IPS-NIHi7 (cell line): Measurements from ENCODE around the gene CTNNA2.

Source experiments
- DNase-seq: peaks from one replicate; pipeline ENCODE4 v3.0.0; 2012; ENCODE audit warnings: mixed read lengths; ENCODE audit errors: extremely low spot score

Gene CTNNA2

GRCh38 chr2:80381666-80382065, 868.8 kb downstream of the CTNNA2 start:
- DNase-seq, result no peak

DNA sequence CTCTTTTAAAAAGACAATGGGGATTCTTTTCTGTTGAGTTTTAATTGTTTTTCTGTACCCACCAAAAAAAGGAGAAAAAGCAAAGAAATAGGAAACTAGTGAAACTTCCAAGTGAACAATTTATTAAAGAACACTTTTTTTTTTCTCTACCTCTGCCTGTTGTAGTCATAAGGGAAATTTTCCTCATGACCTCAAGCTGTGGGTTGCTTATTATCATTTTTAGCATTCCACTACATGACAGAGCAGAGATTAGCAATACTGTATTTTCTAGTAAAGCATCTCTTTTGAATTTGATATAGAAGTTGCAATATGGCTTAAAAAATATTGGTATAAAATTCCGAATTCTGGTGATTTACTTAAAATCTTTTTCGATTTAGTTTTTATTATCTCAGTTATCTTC, 879.6 kb downstream of the CTNNA2 start:
- no peak for DNase-seq

GRCh38 chr2:80393991-80394390, 881.1 kb downstream of the CTNNA2 start:
- no peak for DNase-seq

- DNase-seq, result no peak
Observed at GRCh38 chr2:80395251-80395650, 882.4 kb downstream of the CTNNA2 start.

DNA sequence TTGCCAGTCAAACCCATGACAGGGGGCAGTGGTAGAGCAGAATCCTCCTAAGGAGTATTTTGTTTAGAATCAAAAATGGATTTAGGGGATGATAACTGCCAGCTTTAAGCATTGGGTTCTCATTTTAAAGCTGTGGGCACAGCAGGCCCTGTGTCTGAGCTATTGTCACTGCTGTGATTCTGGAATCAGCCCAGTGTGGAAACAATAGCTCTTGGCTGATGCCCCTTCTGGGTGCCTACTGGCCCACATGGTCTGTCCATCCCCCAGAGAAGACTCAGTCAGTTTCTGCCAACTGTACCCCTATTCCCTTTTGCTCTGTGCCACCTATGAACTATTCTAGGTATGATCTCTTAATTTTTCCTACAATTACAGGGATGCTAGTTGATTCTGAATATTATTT, 883.4 kb downstream of the CTNNA2 start:
- no peak for DNase-seq

DNA sequence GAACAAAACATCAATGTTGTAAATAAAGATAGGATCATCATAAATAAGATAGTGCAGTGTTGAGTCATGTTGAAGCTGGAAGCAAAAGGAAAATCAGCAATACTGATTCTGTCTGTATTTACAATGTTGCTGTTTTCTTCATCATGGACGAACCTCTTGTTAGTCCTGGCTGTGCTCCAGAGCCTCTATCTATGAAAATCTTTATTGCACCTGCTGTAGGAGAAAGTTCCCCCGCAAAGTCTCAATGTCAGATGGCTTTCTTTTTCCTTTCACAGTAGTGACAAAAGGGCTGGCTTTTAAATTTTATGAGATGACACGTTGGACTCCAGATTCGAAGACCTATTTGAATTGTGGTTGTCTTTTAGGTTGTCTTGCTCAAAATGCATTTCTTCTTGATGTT, 890.2 kb downstream of the CTNNA2 start:
- no peak for DNase-seq

DNA sequence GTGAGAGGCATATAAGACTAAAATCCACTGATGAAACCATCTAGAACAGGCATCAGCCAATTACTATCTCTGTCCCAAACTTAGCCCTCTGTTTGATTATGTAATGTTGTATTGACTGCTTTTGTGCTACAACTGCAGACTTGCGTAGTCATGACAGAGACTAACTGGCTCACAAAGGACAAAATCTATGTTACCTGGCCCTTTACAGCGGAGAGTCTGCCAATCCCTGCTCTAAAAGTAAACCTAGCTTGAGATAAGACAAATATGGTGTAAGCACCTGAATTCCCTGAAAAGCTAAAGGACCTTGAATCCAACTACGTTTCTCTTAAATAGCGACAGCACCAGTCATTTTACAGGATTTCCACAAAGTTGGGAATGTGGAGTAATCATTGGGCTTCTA, 894.5 kb downstream of the CTNNA2 start:
- DNase-seq, result no peak

GRCh38 chr2:80410346-80410745, 897.5 kb downstream of the CTNNA2 start:
- DNase-seq, result no peak

DNA sequence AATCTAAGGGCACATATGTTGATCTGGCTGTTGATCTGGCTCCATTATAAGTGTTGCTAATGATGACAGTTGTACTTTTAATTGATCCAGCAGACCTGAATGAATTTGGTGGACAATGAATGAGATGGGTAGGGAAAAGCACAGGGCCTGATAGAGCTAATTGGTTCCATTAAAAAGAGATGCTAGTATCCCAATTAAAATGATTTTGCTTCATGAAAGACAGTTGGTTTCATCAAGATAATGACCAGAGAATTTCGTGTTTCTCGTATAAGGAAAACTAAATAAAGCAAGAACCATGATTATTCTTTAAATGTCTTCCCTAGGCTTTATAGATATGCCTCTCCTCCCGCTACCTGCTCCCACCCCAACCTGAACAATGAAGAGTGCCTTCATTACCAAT, 900.3 kb downstream of the CTNNA2 start:
- DNase-seq, result no peak

DNA sequence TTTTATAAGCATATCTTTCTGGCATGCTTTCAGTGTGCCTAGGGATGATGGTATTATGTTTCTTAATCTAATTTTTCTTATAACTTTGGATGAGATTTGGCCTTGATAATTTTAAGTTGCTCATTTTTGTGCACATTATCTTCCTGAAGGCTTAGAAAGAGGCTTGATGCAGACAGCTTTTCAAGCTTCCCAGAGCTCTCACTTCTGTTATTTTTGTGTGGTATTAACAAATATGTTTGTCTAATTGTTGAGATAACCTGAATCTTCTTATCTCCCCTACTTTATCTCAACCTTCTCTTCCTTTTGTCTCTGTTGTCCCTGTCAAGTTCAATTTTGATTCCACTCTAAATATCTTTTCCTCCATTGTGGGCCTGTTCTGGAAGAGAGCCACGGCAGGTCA, 904.9 kb downstream of the CTNNA2 start:
- DNase-seq, result no peak

DNA sequence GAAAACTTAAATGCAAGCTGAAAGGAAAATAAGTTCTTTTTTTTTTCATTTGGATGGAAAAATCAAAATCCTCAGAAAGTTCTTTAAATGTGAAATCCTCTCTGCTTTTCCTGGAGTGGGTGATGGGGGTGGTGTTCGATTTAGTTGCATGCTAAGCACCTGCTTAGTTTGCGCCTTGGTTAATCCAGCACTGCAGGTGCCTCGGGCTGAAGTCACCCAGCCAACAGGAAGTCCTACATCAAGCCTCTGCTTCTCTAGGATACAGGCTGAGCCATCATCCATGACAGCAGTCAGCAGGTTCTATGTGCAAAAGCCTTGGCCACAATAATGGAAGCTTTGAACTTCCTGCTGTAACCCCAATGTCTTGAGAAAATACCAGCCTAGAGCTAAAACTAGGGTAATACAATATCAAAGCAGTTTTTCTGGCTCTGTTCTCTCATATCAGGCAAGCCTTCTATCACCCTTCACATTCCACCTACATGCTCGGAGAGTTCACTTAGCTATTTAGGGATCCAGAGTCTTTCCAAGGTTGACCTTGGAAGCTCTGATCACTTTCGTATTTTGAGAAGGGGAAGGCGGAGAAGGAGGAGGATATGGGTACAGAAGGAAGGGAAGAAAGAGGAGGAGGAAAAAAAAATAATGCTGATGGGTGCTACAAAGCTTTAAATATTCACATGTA, 907.8 kb downstream of the CTNNA2 start:
- DNase-seq, result no peak

GRCh38 chr2:80429251-80429650, 916.4 kb downstream of the CTNNA2 start:
- DNase-seq, result no peak

- peak; percentile 30 for DNase-seq
Observed at GRCh38 chr2:80437959-80438358, 925.1 kb downstream of the CTNNA2 start.

DNA sequence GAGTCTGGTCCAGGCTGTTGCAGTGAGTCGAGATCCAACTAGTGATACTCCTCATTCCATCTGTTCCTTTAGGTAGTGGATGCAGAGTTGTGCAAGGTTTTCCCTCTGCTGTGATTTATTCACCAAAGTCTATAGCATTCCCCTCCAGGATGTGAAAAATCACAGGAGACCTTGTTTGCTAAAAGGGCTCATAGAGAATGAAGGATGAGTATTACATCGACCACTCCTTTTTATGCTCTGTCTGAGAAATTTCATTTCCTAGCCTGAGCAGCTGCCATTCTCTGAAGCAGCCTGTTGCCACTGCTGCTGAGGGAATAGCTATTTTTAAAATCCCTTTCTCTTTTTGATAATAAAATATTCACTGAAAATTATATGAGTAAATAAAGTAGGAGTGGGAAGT, 925.8 kb downstream of the CTNNA2 start:
- no peak for DNase-seq

DNA sequence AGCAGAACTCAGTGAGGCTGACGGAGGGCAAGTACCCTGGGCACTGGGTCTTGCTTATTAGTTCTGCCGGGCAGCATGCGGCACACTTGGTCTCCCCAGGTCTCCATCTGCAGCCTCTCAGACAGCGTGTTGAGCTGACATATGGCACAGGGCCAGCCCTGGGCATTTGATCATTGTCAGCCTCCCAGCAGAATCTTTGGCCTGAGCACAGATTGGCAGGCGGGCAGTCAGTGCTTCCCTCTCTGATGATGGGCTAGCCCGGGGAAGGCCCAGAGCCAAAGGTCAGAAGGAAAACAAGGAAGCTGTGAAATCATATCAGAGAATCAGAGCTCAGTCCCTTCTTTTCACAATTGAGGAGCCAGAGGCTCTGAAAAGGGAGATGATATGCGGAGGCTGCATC, 941.8 kb downstream of the CTNNA2 start:
- no peak for DNase-seq

DNA sequence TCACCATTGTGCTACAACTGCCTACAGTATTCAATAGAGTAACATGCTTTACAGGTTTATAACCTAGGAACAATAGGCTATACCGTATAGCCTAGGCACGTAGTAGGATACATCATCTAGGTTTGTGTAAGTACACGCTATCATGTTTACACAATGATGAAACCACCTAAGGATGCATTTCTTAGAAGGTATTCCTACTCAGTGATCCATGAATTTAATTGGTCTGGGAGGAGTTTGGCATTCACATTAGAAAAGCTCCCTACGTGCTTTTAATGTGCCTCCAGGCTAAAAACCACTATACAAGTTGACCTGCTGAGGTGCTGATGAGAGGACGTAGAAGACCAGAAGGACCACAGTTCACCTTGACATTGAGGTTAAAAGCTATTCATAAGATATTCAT, 946.2 kb downstream of the CTNNA2 start:
- no peak for DNase-seq

DNA sequence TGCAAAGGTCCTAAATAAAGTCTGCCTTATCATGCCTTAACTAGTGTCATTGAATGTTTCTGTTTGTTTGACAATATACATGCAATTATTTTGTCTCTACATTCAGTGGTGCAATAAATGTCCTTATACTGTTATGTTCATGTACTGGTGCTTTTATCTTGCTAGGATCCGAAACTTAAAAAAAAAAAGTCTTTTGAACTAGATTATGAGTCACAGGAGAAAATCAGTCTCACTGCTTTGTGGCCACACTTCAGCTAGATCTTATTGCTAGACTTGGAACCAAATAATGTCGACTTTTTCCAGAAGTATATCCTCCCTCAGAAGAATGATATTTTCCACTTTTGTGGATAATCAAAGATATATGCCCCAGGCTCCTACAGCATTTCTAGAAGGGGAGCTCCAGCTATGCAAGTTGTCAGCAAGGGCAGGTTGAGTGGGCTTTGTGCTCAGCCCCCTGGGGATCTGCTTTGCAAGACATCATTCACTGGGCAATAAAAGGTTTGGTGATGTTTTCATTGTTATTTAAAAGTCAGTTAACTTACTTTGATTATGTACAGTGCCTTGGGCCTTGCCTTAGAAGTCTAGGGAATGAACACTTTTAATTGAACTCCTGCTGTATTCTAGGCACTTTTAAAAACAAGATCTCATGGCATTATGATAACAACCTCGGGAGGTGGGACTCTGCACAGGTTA, 948.8 kb downstream of the CTNNA2 start:
- peak; percentile 39 for DNase-seq

GRCh38 chr2:80462654-80463053, 949.8 kb downstream of the CTNNA2 start:
- DNase-seq, result no peak

DNA sequence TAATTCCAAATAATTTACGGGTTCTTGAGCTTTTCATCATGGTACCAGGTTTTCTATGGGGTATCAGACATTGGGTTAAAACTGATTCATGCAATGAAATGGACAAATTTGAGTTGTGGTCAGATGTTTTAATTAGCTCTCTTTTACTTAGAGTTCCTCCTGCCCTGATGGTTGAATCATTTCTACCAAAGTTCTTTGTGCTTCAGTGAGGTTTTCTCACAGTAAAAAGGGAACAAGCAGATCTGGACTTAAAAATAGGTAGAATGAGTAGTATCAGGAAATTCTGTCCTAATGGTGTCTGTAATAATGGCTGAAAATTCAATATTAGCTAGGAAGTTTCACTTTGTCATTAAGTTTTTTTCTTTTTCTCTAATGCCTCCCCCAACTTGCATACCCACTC, 951.4 kb downstream of the CTNNA2 start:
- DNase-seq, result no peak

GRCh38 chr2:80467262-80467811, 954.5 kb downstream of the CTNNA2 start:
- no peak for DNase-seq

- no peak for DNase-seq
Observed at GRCh38 chr2:80469428-80469827, 956.6 kb downstream of the CTNNA2 start.

DNA sequence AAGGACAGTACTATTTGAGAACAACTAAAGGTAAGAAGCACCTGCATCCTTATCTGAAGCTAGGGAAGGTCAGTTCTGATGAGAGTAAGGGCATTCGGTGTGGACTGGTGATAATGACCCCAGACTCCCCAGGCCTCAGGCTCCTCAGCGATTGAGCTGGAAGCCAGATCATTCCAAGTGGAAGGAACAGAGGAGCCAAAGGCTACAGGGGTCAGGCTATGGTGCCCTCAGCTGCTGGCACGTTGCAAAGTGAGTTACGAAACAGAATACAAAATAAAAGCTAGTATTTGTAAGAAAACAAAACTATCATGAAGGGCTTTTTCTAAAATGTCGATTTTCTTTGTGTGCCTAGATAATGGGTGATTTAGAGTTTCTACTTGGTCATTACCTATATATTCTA, 960.2 kb downstream of the CTNNA2 start:
- DNase-seq, result no peak

- no peak for DNase-seq
Observed at GRCh38 chr2:80473796-80474195, 960.9 kb downstream of the CTNNA2 start.
